OCI-LY1 (cell line): ENCODE data around the gene COL18A1.

ENCODE experiments used
- H2AFZ ChIP-seq: fragments of 200-600 bp; sonication (generic), shearing (Covaris generic); 2 replicates; pipeline ENCODE4 v1.6.0; 2014; ENCODE audit warnings: antibody characterized with exemption, mild to moderate bottlenecking, low read length
- H3F3A ChIP-seq: fragments of 200-600 bp; sonication (generic), shearing (Covaris generic); 2 replicates; pipeline ENCODE4 v1.6.0; 2014; ENCODE audit warnings: mild to moderate bottlenecking, antibody characterized with exemption, low read length, moderate library complexity; ENCODE audit not compliant: insufficient read depth
- H3K27ac ChIP-seq: fragments of 200-600 bp; sonication (generic); 2 replicates; pipeline ENCODE4 v1.5.1; 2014; ENCODE audit warnings: low read length, mixed run types, mild to moderate bottlenecking, low read depth; ENCODE audit not compliant: poor library complexity, severe bottlenecking
- H3K27me3 ChIP-seq: fragments of 200-600 bp; sonication (generic); 2 replicates; pipeline ENCODE4 v1.6.0; 2014; ENCODE audit warnings: antibody characterized with exemption, mild to moderate bottlenecking, low read length, moderate library complexity; ENCODE audit not compliant: insufficient read depth
- H3K36me3 ChIP-seq: fragments of 200-600 bp; sonication (generic); 2 replicates; pipeline ENCODE4 v1.6.1; 2014; ENCODE audit warnings: mild to moderate bottlenecking, antibody characterized with exemption, low read length, moderate library complexity, mixed read lengths; ENCODE audit not compliant: insufficient read depth
- H3K4me1 ChIP-seq: fragments of 200-600 bp; sonication (generic); 2 replicates; pipeline ENCODE4 v1.5.1; 2014; ENCODE audit warnings: mild to moderate bottlenecking, low read length, moderate library complexity; ENCODE audit not compliant: insufficient read depth, severe bottlenecking
- H3K4me2 ChIP-seq: fragments of 200-600 bp; sonication (generic), shearing (Covaris generic); 2 replicates; pipeline ENCODE4 v1.6.1; 2014; ENCODE audit warnings: low read length
- H3K4me3 ChIP-seq: fragments of 200-600 bp; sonication (generic); 2 replicates; pipeline ENCODE4 v1.5.1; 2014; ENCODE audit warnings: low read length, low read depth, mild to moderate bottlenecking, mixed read lengths; ENCODE audit not compliant: poor library complexity, severe bottlenecking
- H3K79me2 ChIP-seq: fragments of 200-600 bp; shearing (Covaris generic); 2 replicates; pipeline ENCODE4 v1.6.1; 2016; ENCODE audit warnings: mixed run types, low read length, mixed read lengths; ENCODE audit not compliant: insufficient read depth
- H3K9ac ChIP-seq: fragments of 200-600 bp; sonication (generic), shearing (Covaris generic); 2 replicates; pipeline ENCODE4 v1.6.1; 2014; ENCODE audit warnings: mild to moderate bottlenecking, low read length, mixed read lengths
- H3K9me2 ChIP-seq: fragments of 200-600 bp; sonication (generic), shearing (Covaris generic); 2 replicates; pipeline ENCODE4 v1.6.1; 2014; ENCODE audit warnings: low read depth, mild to moderate bottlenecking, low read length, mixed read lengths
- H3K9me3 ChIP-seq: fragments of 200-600 bp; shearing (Covaris generic); 2 replicates; pipeline ENCODE4 v1.6.1; 2014; ENCODE audit warnings: low read length, mixed read lengths
- H4K20me1 ChIP-seq: fragments of 200-600 bp; sonication (generic), shearing (Covaris generic); 2 replicates; pipeline ENCODE4 v1.6.0; 2016; ENCODE audit warnings: mild to moderate bottlenecking, low read length; ENCODE audit not compliant: insufficient read depth
- EZH2 ChIP-seq: fragments of 200-600 bp; sonication (generic), shearing (Covaris generic); IDR thresholded peaks from 2 replicates; pipeline ENCODE4 v1.8.0; 2017; ENCODE audit warnings: borderline replicate concordance, mixed run types, mild to moderate bottlenecking, antibody characterized with exemption, low read length, moderate library complexity, mixed read lengths
- TF ChIP-seq, protein P1 (sequence below): fragments of 200-600 bp; sonication (generic), shearing (Covaris generic); IDR thresholded peaks from 2 replicates; pipeline ENCODE4 v1.5.1; 2017; ENCODE audit warnings: mild to moderate bottlenecking, antibody characterized with exemption, low read length, moderate library complexity, mixed read lengths

Gene COL18A1

DNA sequence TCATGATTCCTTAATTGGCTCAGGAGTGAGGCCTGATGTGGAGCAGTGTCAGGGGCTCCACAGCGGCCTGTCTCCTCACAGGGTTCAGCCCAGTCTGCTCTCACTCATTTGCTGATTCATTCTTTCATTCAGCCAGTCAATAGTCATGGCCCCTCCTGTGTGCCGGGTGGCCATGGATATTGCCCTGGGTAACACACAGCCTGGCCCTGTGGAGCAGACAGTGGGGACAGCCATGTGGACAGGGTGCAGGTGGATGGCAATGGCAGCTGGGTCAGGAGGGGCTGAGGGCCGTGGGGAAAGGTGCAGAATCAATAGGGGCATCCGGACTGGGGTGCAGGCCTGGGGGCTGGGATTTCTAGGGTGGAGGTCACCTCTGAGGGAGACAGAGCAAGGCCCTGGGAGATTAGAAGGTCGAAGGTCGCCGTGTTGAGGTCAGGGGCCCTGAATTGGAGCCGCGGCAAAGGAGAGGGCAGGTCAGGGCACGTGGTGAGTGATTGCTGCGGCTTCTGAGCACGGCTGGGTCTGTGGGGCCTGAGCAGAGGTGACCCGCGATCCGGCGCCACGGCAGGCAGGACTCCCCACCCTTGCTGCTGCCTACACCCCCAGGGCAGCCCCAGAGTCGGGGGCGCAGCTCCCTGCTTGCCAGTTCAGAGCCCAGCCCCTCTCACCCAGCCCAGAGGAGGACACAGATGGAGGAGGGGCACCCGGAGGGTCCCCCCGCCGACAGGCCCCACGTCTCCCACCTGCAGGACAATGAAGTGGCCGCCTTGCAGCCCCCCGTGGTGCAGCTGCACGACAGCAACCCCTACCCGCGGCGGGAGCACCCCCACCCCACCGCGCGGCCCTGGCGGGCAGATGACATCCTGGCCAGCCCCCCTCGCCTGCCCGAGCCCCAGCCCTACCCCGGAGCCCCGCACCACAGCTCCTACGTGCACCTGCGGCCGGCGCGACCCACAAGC, 103.9 kb downstream of the COL18A1 start:
- no peak overlapping the region for H3K27ac ChIP-seq
- no peaks in the 10 kb centered on the region for H3K4me1 ChIP-seq
- no peak overlapping the region for H3K9ac ChIP-seq

DNA sequence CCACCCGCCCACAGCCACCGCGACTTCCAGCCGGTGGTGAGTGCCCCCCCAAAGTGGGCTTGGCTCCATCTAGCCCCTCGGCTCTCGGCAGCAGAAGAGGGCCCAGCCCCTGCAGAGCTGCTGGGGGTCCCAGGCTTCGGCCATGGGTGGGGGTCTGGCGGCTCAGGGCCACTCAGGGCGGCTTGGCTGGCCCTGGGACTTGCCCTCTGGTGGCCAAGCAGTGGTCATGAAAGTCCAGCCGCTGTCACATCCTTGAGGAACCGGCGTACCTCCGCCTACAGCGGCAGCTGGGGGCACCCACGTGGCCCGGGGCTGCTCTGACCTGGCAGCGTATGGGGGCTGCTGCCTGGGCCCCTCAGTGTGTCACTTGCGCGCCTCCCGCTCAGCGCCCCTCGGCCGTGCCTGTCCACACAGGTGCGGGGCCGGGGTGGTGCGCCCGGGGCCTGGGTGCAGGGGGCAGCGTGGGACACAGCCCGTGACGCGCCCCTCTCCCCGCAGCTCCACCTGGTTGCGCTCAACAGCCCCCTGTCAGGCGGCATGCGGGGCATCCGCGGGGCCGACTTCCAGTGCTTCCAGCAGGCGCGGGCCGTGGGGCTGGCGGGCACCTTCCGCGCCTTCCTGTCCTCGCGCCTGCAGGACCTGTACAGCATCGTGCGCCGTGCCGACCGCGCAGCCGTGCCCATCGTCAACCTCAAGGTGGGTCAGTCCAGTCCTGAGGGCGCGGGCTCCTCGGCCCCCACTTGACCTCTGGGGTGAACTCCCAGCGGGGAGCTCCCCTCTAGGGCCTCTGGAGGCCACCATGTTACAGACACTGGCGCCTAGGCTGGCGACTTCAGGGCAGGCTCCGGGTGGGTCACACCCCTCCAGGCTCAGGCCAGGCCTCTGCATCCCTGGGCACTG, 104.9 kb downstream of the COL18A1 start:
- H3K9me2 ChIP-seq = no peaks in the 10 kb centered on the region
- peaks cover 6% of the 10 kb centered on the region; the same call in 1 of the 2 replicates for H3K27me3 ChIP-seq
- no peaks in the 10 kb centered on the region for H3K79me2 ChIP-seq
- TF ChIP-seq, protein P1, sequence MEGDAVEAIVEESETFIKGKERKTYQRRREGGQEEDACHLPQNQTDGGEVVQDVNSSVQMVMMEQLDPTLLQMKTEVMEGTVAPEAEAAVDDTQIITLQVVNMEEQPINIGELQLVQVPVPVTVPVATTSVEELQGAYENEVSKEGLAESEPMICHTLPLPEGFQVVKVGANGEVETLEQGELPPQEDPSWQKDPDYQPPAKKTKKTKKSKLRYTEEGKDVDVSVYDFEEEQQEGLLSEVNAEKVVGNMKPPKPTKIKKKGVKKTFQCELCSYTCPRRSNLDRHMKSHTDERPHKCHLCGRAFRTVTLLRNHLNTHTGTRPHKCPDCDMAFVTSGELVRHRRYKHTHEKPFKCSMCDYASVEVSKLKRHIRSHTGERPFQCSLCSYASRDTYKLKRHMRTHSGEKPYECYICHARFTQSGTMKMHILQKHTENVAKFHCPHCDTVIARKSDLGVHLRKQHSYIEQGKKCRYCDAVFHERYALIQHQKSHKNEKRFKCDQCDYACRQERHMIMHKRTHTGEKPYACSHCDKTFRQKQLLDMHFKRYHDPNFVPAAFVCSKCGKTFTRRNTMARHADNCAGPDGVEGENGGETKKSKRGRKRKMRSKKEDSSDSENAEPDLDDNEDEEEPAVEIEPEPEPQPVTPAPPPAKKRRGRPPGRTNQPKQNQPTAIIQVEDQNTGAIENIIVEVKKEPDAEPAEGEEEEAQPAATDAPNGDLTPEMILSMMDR = no peak
- no peak for TF ChIP-seq EZH2
- no peak overlapping the region for H3K9ac ChIP-seq
- H4K20me1 ChIP-seq = no peaks in the 10 kb centered on the region
- H2AFZ ChIP-seq = no peak overlapping the region
- no peaks in the 10 kb centered on the region for H3K4me1 ChIP-seq
- H3K4me2 ChIP-seq = no peak overlapping the region
- no peak overlapping the region for H3K27ac ChIP-seq
- no peaks in the 10 kb centered on the region for H3K9me3 ChIP-seq
- H3F3A ChIP-seq = no peaks in the 10 kb centered on the region
- H3K36me3 ChIP-seq = no peaks in the 10 kb centered on the region
- H3K4me3 ChIP-seq = no peak overlapping the region

More for the DNA sequence above, 103.9 kb downstream of the COL18A1 start:
- no peak overlapping the region for H2AFZ ChIP-seq
- no peaks in the 10 kb centered on the region for H3F3A ChIP-seq
- no peaks in the 10 kb centered on the region for H3K36me3 ChIP-seq
- H4K20me1 ChIP-seq = no peaks in the 10 kb centered on the region
- TF ChIP-seq EZH2 = no peak
- TF ChIP-seq, protein P1 = no peak
- H3K4me2 ChIP-seq = no peak overlapping the region
- no peak overlapping the region for H3K4me3 ChIP-seq
- H3K9me2 ChIP-seq = no peaks in the 10 kb centered on the region
- no peaks in the 10 kb centered on the region for H3K9me3 ChIP-seq
- H3K27me3 ChIP-seq = peaks cover 6% of the 10 kb centered on the region; the same call in 1 of the 2 replicates
- no peaks in the 10 kb centered on the region for H3K79me2 ChIP-seq

DNA sequence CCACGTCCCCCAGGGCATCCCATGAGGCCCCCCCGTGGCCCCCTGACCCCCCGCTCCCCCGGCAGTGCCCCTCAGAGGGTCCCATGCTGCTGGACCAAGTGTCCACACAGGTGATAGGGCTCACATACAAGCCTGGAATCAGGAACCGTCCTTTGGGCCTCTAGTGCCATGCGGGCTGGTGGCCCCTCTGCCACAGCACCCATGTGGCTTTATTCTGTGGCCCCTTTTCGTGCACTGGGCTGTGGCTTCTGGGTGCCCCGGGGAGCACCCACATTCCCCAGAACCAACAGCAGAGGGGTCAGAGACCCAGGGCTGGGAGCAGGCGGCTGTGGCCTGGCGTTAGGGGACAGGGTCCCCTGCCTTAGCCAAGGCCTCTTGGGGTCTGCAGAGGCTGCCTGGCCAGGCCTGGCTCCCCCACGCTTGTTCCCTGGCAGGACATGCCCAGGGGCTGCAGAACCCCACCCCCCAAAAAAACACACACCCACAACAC, 105.5 kb downstream of the COL18A1 start:
- Histone ChIP-seq H3K36me3 (no peaks in the 10 kb centered on the region), H2AFZ (no peak overlapping the region), H4K20me1 (no peaks in the 10 kb centered on the region), H3K9me3 (no peaks in the 10 kb centered on the region), H3K27me3 (peaks cover 6% of the 10 kb centered on the region; the same call in 1 of the 2 replicates), H3K27ac (no peak overlapping the region), H3K4me3 (no peak overlapping the region), H3K4me2 (no peak overlapping the region), H3F3A (no peaks in the 10 kb centered on the region), H3K79me2 (no peaks in the 10 kb centered on the region), H3K9me2 (no peaks in the 10 kb centered on the region), H3K4me1 (no peaks in the 10 kb centered on the region), H3K9ac (no peak overlapping the region)
- TF ChIP-seq, protein P1 = no peak
- no peak for TF ChIP-seq EZH2
